Spinal cord (tissue), 10 donors: ENCODE measurements around the gene MALT1. TPM values are rescaled to one million over a fixed set of nuclear protein-coding genes. Genes with fewer than 3 reads are reported as not detected.

Experiments used
- DNase-seq, 6 donors: peaks; one replicate each; pipeline versions ENCODE4 v3.0.0 to v3.0.0-alpha.2; 2013 to 2015; ENCODE audit warnings: low spot score in 6 of 6, low read depth in 4 of 6
- H3K27ac ChIP-seq: one replicate; pipeline ENCODE4 v1.5.1; 2013; ENCODE audit warnings: low read depth, low read length, control low read depth
- H3K27me3 ChIP-seq: one replicate; pipeline ENCODE4 v1.6.1; 2013; ENCODE audit warnings: low read length; ENCODE audit not compliant: control insufficient read depth, insufficient read depth
- H3K36me3 ChIP-seq: one replicate; pipeline ENCODE4 v1.6.1; 2013; ENCODE audit warnings: low read length; ENCODE audit not compliant: control insufficient read depth, insufficient read depth
- H3K4me1 ChIP-seq: one replicate; pipeline ENCODE4 v1.6.1; 2013; ENCODE audit warnings: low read length; ENCODE audit not compliant: control insufficient read depth, insufficient read depth
- H3K4me3 ChIP-seq: one replicate; pipeline ENCODE4 v1.5.1; 2013; ENCODE audit warnings: low read depth, low read length, control low read depth
- H3K9me3 ChIP-seq: one replicate; pipeline ENCODE4 v1.6.1; 2013; ENCODE audit warnings: low read length; ENCODE audit not compliant: control insufficient read depth, insufficient read depth
- WGBS: methylation state at CpG from one replicate; pipeline ENCODE4 v1.1.5; 2013; ENCODE audit warnings: missing lambda C conversion rate; ENCODE audit not compliant: insufficient coverage; 5-methylcytosine and 5-hydroxymethylcytosine counted together
- polyA plus RNA-seq, 2 donors: library from polyadenylated mRNA; unstranded; fragments of 120-200 nt; gene quantifications; one replicate each; pipeline ENCODE4 v1.2.1, GENCODE V29; 2013; ENCODE audit not compliant: insufficient read length in 2 of 2
- total RNA-seq, 2 donors: library from RNA; depleted of rRNA in 1 of 2; stranded (reverse); fragments of 120-200 nt in 1 of 2; fragments of >200 nt in 1 of 2; gene quantifications; one replicate each; pipeline versions ENCODE4 v1.2.3 to v1.2.4, GENCODE V29; 2013 to 2014
- donor health status: healthy.

Gene MALT1
- total and polyA plus RNA-seq, 4 donors = 17.1 to 32.0 (median 23.3) TPM

- Histone ChIP-seq H3K4me1 (no peaks in the 10 kb centered on the region), H3K27me3 (no peaks in the 10 kb centered on the region), H3K9me3 (no peaks in the 10 kb centered on the region), H3K36me3 (peaks cover 1% of the 10 kb centered on the region), H3K27ac (no peak overlapping the region), H3K4me3 (no peak overlapping the region)
- 96% methylated on average over 5 of the region's 5 CpGs for WGBS
- no peak for DNase-seq
These were observed 24.5 kb downstream of the MALT1 start for GRCh38 chr18:58695772-58696171.

GRCh38 chr18:58697146-58697545, 25.9 kb downstream of the MALT1 start:
- H3K4me3 ChIP-seq = no peak overlapping the region
- H3K36me3 ChIP-seq = peaks cover 4% of the 10 kb centered on the region
- no peaks in the 10 kb centered on the region for H3K9me3 ChIP-seq
- H3K27ac ChIP-seq = no peak overlapping the region
- DNase-seq = no peak
- 75% methylated on average over 2 of the region's 4 CpGs for WGBS
- no peaks in the 10 kb centered on the region for H3K27me3 ChIP-seq
- H3K4me1 ChIP-seq = no peaks in the 10 kb centered on the region

GRCh38 chr18:58698701-58699193, 27.5 kb downstream of the MALT1 start:
- 23% methylated on average over 2 of the region's 2 CpGs for WGBS
- no peak overlapping the region for H3K4me3 ChIP-seq
- DNase-seq = no peak
- H3K9me3 ChIP-seq = no peaks in the 10 kb centered on the region
- no peak overlapping the region for H3K27ac ChIP-seq
- no peaks in the 10 kb centered on the region for H3K4me1 ChIP-seq
- H3K27me3 ChIP-seq = no peaks in the 10 kb centered on the region
- peaks cover 4% of the 10 kb centered on the region for H3K36me3 ChIP-seq

- WGBS = no CpG with 5 or more reads among the region's 1 CpG
- Histone ChIP-seq H3K27me3 (no peaks in the 10 kb centered on the region), H3K4me1 (no peaks in the 10 kb centered on the region), H3K4me3 (no peak overlapping the region), H3K9me3 (no peaks in the 10 kb centered on the region), H3K27ac (no peak overlapping the region), H3K36me3 (peaks cover 7% of the 10 kb centered on the region)
- peak in 1 of 6 donors; percentile 9 for DNase-seq
These were observed 28.3 kb downstream of the MALT1 start for GRCh38 chr18:58699551-58699950.

- Histone ChIP-seq H3K9me3 (no peaks in the 10 kb centered on the region), H3K27ac (no peak overlapping the region), H3K4me1 (no peaks in the 10 kb centered on the region), H3K27me3 (no peaks in the 10 kb centered on the region), H3K36me3 (peaks cover 7% of the 10 kb centered on the region), H3K4me3 (no peak overlapping the region)
- DNase-seq = no peak
- no CpG with 5 or more reads among the region's 4 CpGs for WGBS
These were observed 28.9 kb downstream of the MALT1 start for GRCh38 chr18:58700209-58700608.

GRCh38 chr18:58712930-58713329, 41.7 kb downstream of the MALT1 start:
- no peak for DNase-seq
- Histone ChIP-seq H3K27ac (no peak overlapping the region), H3K4me1 (no peaks in the 10 kb centered on the region), H3K4me3 (no peak overlapping the region), H3K9me3 (no peaks in the 10 kb centered on the region), H3K27me3 (no peaks in the 10 kb centered on the region), H3K36me3 (peaks cover 6% of the 10 kb centered on the region)

GRCh38 chr18:58714259-58714658, 43.0 kb downstream of the MALT1 start:
- Histone ChIP-seq H3K27me3 (no peaks in the 10 kb centered on the region), H3K36me3 (peaks cover 6% of the 10 kb centered on the region), H3K27ac (no peak overlapping the region), H3K9me3 (no peaks in the 10 kb centered on the region), H3K4me1 (no peaks in the 10 kb centered on the region), H3K4me3 (no peak overlapping the region)
- WGBS = 80% methylated on average over 1 of the region's 3 CpGs
- DNase-seq = no peak

- Histone ChIP-seq H3K27me3 (no peaks in the 10 kb centered on the region), H3K27ac (no peak overlapping the region), H3K4me1 (no peaks in the 10 kb centered on the region), H3K4me3 (no peak overlapping the region), H3K9me3 (no peaks in the 10 kb centered on the region), H3K36me3 (peaks cover 7% of the 10 kb centered on the region)
- no peak for DNase-seq
- WGBS = no CpG with 5 or more reads among the region's 1 CpG
These were observed 43.6 kb downstream of the MALT1 start for GRCh38 chr18:58714821-58715220.

- H3K9me3 ChIP-seq = no peaks in the 10 kb centered on the region
- no peak overlapping the region for H3K4me3 ChIP-seq
- H3K36me3 ChIP-seq = peaks cover 7% of the 10 kb centered on the region
- no peaks in the 10 kb centered on the region for H3K4me1 ChIP-seq
- H3K27me3 ChIP-seq = no peaks in the 10 kb centered on the region
- H3K27ac ChIP-seq = no peak overlapping the region
- DNase-seq = no peak
- no CpG with 5 or more reads among the region's 2 CpGs for WGBS
These were observed 44.3 kb downstream of the MALT1 start for GRCh38 chr18:58715540-58715939.

GRCh38 chr18:58716060-58716756, 44.9 kb downstream of the MALT1 start:
- Histone ChIP-seq H3K4me3 (no peak overlapping the region), H3K9me3 (no peaks in the 10 kb centered on the region), H3K27me3 (no peaks in the 10 kb centered on the region), H3K36me3 (peaks cover 9% of the 10 kb centered on the region), H3K4me1 (no peaks in the 10 kb centered on the region), H3K27ac (no peak overlapping the region)
- 82% methylated on average over 4 of the region's 4 CpGs for WGBS
- no peak for DNase-seq
